Erythroblast (primary cell): ENCODE measurements around the gene GNAQ.

Experiments used
- GATA1 ChIP-seq: IDR thresholded peaks from 2 replicates; pipeline ENCODE4 v1.6.1; 2011; ENCODE audit warnings: low read depth, mild to moderate bottlenecking, control low read depth, low read length, moderate library complexity
- POLR2A ChIP-seq: IDR thresholded peaks from 2 replicates; pipeline ENCODE4 v1.6.1; 2011; ENCODE audit warnings: mild to moderate bottlenecking, low read length

- TF ChIP-seq POLR2A = no peak
- TF ChIP-seq GATA1 = no peak
These were observed 246.3 kb downstream of the GNAQ start for GRCh38 chr9:77785341-77785740.
